ENCODE data around the gene CGB5. TPM values are rescaled to one million over a fixed set of nuclear protein-coding genes. Genes with fewer than 3 reads are reported as not detected.

The CGB5 gene
- total RNA-seq, 4 donors from 2014 or later: not detected

GRCh38 chr19:49004964-49005614, 38.6 kb upstream of the CGB5 start:
- TF ChIP-seq, protein P1, sequence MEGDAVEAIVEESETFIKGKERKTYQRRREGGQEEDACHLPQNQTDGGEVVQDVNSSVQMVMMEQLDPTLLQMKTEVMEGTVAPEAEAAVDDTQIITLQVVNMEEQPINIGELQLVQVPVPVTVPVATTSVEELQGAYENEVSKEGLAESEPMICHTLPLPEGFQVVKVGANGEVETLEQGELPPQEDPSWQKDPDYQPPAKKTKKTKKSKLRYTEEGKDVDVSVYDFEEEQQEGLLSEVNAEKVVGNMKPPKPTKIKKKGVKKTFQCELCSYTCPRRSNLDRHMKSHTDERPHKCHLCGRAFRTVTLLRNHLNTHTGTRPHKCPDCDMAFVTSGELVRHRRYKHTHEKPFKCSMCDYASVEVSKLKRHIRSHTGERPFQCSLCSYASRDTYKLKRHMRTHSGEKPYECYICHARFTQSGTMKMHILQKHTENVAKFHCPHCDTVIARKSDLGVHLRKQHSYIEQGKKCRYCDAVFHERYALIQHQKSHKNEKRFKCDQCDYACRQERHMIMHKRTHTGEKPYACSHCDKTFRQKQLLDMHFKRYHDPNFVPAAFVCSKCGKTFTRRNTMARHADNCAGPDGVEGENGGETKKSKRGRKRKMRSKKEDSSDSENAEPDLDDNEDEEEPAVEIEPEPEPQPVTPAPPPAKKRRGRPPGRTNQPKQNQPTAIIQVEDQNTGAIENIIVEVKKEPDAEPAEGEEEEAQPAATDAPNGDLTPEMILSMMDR (IDR thresholded peaks at IDR 0.05): no peak
- TF ChIP-seq EP300 (IDR thresholded peaks at IDR 0.05) (no peak), POLR2A (IDR thresholded peaks at IDR 0.05) (no peak)
- Histone ChIP-seq H3K36me3 (peaks cover 0 to 95% (median 8%) of the 10 kb centered on the region in 3 donors), H3K4me1 (no peaks in the 10 kb centered on the region), H3K27ac (no peak overlapping the region), H3K27me3 (no peaks in the 10 kb centered on the region), H3K9me3 (no peaks in the 10 kb centered on the region), H3K4me3 (no peak overlapping the region)
- DNase-seq (ENCODE audit: low spot score in 2 of 2): no peak
- WGBS, 2 donors: 92 to 94% methylated on average over 7 of the region's 7 CpGs

DNA sequence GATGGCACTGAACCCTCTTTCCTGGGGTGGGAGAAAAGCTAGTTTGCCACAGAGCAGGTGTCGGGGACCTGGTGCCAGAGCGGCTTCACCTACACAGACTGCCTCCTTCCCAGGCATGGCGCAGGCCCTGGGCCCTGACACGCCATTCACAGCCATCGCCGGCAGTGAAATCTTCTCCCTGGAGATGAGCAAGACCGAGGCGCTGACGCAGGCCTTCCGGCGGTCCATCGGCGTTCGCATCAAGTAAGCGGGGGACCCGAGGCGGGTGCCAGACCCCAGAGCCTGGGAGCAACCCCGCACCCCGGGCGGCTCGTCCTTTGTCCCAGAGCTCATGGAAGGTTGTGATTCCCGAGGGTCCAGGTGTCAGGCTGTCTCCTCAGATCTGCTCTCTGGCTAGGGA, 36.7 kb upstream of the CGB5 start:
- no peak for DNase-seq (ENCODE audit: low spot score in 2 of 2)
- Histone ChIP-seq H3K27ac (no peak overlapping the region), H3K27me3 (no peaks in the 10 kb centered on the region), H3K9me3 (no peaks in the 10 kb centered on the region), H3K36me3 (peaks cover 0 to 96% (median 18%) of the 10 kb centered on the region in 3 donors), H3K4me1 (no peaks in the 10 kb centered on the region), H3K4me3 (no peak overlapping the region)
- 93 to 97% methylated on average over 14 to 22 of the region's 22 CpGs for WGBS, 2 donors
- TF ChIP-seq EP300 (IDR thresholded peaks at IDR 0.05): no peak
- TF ChIP-seq, protein P1 (IDR thresholded peaks at IDR 0.05): no peak
- TF ChIP-seq POLR2A (IDR thresholded peaks at IDR 0.05): no peak

DNA sequence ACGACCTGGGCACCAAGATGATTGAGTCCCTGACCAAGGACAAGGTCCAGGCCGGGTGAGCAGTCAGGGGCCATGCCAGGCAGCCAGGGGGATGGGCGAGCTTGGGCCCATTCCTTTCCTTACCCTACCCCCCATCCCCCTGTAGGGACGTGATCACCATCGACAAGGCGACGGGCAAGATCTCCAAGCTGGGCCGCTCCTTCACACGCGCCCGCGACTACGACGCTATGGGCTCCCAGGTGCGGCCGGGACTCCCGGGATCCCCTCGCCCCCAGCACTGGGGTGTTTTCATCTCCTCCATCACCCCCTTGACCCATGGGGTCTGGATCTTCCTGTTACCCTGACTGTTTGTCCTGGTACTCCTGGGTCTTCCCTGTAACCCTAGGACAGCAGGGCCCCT, 33.8 kb upstream of the CGB5 start:
- DNase-seq (ENCODE audit: low spot score in 2 of 2): no peak
- H3K36me3 ChIP-seq: peaks cover 0 to 95% (median 12%) of the 10 kb centered on the region in 3 donors
- H3K27me3 ChIP-seq: no peaks in the 10 kb centered on the region
- H3K27ac ChIP-seq: no peak overlapping the region
- no peak for TF ChIP-seq POLR2A (IDR thresholded peaks at IDR 0.05)
- TF ChIP-seq, protein P1 (IDR thresholded peaks at IDR 0.05): no peak
- TF ChIP-seq EP300 (IDR thresholded peaks at IDR 0.05): no peak
- 94% methylated on average over 16 to 18 of the region's 18 CpGs for WGBS, 2 donors
- no peak overlapping the region for H3K4me3 ChIP-seq
- no peaks in the 10 kb centered on the region for H3K4me1 ChIP-seq
- H3K9me3 ChIP-seq: no peaks in the 10 kb centered on the region

- Histone ChIP-seq H3K36me3 (peaks cover 0 to 95% (median 15%) of the 10 kb centered on the region in 3 donors), H3K9me3 (no peaks in the 10 kb centered on the region), H3K4me1 (no peaks in the 10 kb centered on the region), H3K4me3 (no peak overlapping the region), H3K27ac (no peak overlapping the region), H3K27me3 (no peaks in the 10 kb centered on the region)
- 89 to 90% methylated on average over 18 of the region's 18 CpGs for WGBS, 2 donors
- TF ChIP-seq EP300 (IDR thresholded peaks at IDR 0.05): no peak
- TF ChIP-seq, protein P1 (IDR thresholded peaks at IDR 0.05): no peak
- TF ChIP-seq POLR2A (IDR thresholded peaks at IDR 0.05): no peak
- no peak for DNase-seq (ENCODE audit: low spot score in 2 of 2)
Observed at GRCh38 chr19:49010453-49010852, 33.2 kb upstream of the CGB5 start.

GRCh38 chr19:49011194-49011593, 32.5 kb upstream of the CGB5 start:
- Histone ChIP-seq H3K27ac (no peak overlapping the region), H3K27me3 (no peaks in the 10 kb centered on the region), H3K9me3 (no peaks in the 10 kb centered on the region), H3K4me3 (no peak overlapping the region), H3K36me3 (peaks cover 0 to 95% (median 16%) of the 10 kb centered on the region in 3 donors), H3K4me1 (no peaks in the 10 kb centered on the region)
- TF ChIP-seq POLR2A (IDR thresholded peaks at IDR 0.05): no peak
- TF ChIP-seq, protein P1 (IDR thresholded peaks at IDR 0.05): no peak
- 63 to 76% methylated on average over 16 to 17 of the region's 17 CpGs for WGBS, 2 donors
- DNase-seq (ENCODE audit: low spot score in 2 of 2): no peak

All from tibial nerve (tissue), 4 donors.